ENCODE results near the gene FBF1.

GRCh38 chr17:75917141-75917916 lies 23.5 kb downstream of the FBF1 start:
- TF ChIP-seq ZC3H10 (CRISPR knock-in tag; IDR thresholded peaks at IDR 0.05) (no peak), CSRNP3 (CRISPR knock-in tag; IDR thresholded peaks at IDR 0.05) (no peak), TSHZ2 (CRISPR knock-in tag; IDR thresholded peaks at IDR 0.05) (no peak), BACH2 (CRISPR knock-in tag; IDR thresholded peaks at IDR 0.05; ENCODE audit: borderline replicate concordance) (no peak), ZNF8 (CRISPR knock-in tag; IDR thresholded peaks at IDR 0.05) (no peak), CSDC2 (CRISPR knock-in tag; IDR thresholded peaks at IDR 0.05) (no peak), ZFP3 (CRISPR knock-in tag; IDR thresholded peaks at IDR 0.05) (no peak), TCF4 (CRISPR knock-in tag; IDR thresholded peaks at IDR 0.05; ENCODE audit: borderline replicate concordance) (no peak)
